ENCODE data around the gene SLC8B1. TPM values are rescaled to one million over a fixed set of nuclear protein-coding genes. Genes with fewer than 3 reads are reported as not detected.

Gene SLC8B1
- total RNA-seq, 1 donor from 2014 or later: 41.1 TPM

- TF ChIP-seq, protein P1, sequence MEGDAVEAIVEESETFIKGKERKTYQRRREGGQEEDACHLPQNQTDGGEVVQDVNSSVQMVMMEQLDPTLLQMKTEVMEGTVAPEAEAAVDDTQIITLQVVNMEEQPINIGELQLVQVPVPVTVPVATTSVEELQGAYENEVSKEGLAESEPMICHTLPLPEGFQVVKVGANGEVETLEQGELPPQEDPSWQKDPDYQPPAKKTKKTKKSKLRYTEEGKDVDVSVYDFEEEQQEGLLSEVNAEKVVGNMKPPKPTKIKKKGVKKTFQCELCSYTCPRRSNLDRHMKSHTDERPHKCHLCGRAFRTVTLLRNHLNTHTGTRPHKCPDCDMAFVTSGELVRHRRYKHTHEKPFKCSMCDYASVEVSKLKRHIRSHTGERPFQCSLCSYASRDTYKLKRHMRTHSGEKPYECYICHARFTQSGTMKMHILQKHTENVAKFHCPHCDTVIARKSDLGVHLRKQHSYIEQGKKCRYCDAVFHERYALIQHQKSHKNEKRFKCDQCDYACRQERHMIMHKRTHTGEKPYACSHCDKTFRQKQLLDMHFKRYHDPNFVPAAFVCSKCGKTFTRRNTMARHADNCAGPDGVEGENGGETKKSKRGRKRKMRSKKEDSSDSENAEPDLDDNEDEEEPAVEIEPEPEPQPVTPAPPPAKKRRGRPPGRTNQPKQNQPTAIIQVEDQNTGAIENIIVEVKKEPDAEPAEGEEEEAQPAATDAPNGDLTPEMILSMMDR (IDR thresholded peaks at IDR 0.05; ENCODE audit: insufficient read depth, low read length, poor library complexity, severe bottlenecking): no peak
- Histone ChIP-seq H3K36me3 (ENCODE audit: control insufficient read depth, insufficient read depth, low read length) (peaks cover 2% of the 10 kb centered on the region), H3K27me3 (ENCODE audit: control insufficient read depth, insufficient read depth, low read length) (no peaks in the 10 kb centered on the region), H3K4me3 (ENCODE audit: low read depth, low read length) (no peak overlapping the region)
- peak; percentile 84 for DNase-seq (ENCODE audit: low read depth)
Measured at GRCh38 chr12:113299619-113300237, 35.2 kb downstream of the SLC8B1 start.

DNA sequence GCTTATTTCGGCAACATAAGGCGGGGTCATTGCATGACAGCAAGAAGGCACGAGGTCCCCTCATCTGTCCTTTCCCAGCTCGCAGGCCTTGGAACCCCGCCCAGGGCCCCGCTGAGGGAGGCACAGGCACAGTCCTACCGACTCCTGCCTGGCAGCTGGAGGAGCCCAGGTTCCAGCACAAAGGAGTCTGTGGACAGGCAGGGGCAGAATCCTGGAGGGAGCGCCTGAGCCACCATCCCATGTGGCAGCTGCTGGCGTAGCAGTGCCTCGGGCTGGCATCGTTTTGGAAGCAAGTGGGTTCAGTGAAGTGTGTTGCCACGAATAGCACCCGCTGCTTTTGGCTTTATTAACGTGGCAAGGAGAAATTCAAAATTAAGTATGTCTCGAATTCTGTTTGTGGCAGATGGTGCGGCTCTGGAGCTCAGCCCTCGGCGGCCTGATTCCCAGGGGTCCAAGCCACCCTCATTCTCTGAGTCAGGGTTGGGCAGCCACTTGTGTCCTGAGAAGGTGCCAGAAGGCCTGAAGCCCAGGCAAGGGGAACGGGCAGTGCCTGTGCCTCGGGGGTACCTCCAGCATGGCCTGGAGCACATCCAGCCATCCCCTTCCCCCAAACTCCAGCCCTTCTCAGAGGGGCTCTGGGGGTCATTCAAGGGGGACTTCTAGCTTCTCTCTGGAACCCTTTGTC, 35.9 kb downstream of the SLC8B1 start:
- Histone ChIP-seq H3K27me3 (ENCODE audit: control insufficient read depth, insufficient read depth, low read length) (no peaks in the 10 kb centered on the region), H3K36me3 (ENCODE audit: control insufficient read depth, insufficient read depth, low read length) (peaks cover 3% of the 10 kb centered on the region), H3K4me3 (ENCODE audit: low read depth, low read length) (no peak overlapping the region)
- no peak for DNase-seq (ENCODE audit: low read depth)
- TF ChIP-seq, protein P1 (IDR thresholded peaks at IDR 0.05; ENCODE audit: insufficient read depth, low read length, poor library complexity, severe bottlenecking): no peak

GRCh38 chr12:113298472-113298817, 36.5 kb downstream of the SLC8B1 start:
- DNase-seq (ENCODE audit: low read depth): no peak
- TF ChIP-seq, protein P1 (IDR thresholded peaks at IDR 0.05; ENCODE audit: insufficient read depth, low read length, poor library complexity, severe bottlenecking): no peak
- no peaks in the 10 kb centered on the region for H3K27me3 ChIP-seq (ENCODE audit: control insufficient read depth, insufficient read depth, low read length)
- H3K4me3 ChIP-seq (ENCODE audit: low read depth, low read length): no peak overlapping the region
- peaks cover 3% of the 10 kb centered on the region for H3K36me3 ChIP-seq (ENCODE audit: control insufficient read depth, insufficient read depth, low read length)

- no peak overlapping the region for H3K4me3 ChIP-seq (ENCODE audit: low read depth, low read length)
- H3K36me3 ChIP-seq (ENCODE audit: control insufficient read depth, insufficient read depth, low read length): peaks cover 3% of the 10 kb centered on the region
- no peaks in the 10 kb centered on the region for H3K27me3 ChIP-seq (ENCODE audit: control insufficient read depth, insufficient read depth, low read length)
- no peak for DNase-seq (ENCODE audit: low read depth)
- TF ChIP-seq, protein P1 (IDR thresholded peaks at IDR 0.05; ENCODE audit: insufficient read depth, low read length, poor library complexity, severe bottlenecking): no peak
Measured at GRCh38 chr12:113297621-113298471, 37.1 kb downstream of the SLC8B1 start.

GRCh38 chr12:113297214-113297587, 37.7 kb downstream of the SLC8B1 start:
- TF ChIP-seq, protein P1 (IDR thresholded peaks at IDR 0.05; ENCODE audit: insufficient read depth, low read length, poor library complexity, severe bottlenecking): no peak
- no peak for DNase-seq (ENCODE audit: low read depth)
- H3K4me3 ChIP-seq (ENCODE audit: low read depth, low read length): no peak overlapping the region

More at GRCh38 chr12:113297214-113297587, 37.7 kb downstream of the SLC8B1 start:
- peaks cover 3% of the 10 kb centered on the region for H3K36me3 ChIP-seq (ENCODE audit: control insufficient read depth, insufficient read depth, low read length)
- H3K27me3 ChIP-seq (ENCODE audit: control insufficient read depth, insufficient read depth, low read length): no peaks in the 10 kb centered on the region
